ES-I3 (cell line): Measurements from ENCODE around the gene FOXC1.

Experiments used
- H3K36me3 ChIP-seq: 2 replicates; pipeline ENCODE4 v1.6.1; 2013; ENCODE audit warnings: mild to moderate bottlenecking, low read length, control low read depth, moderate library complexity; ENCODE audit not compliant: insufficient read depth
- H3K4me1 ChIP-seq: 2 replicates; pipeline ENCODE4 v1.6.1; 2013; ENCODE audit warnings: mild to moderate bottlenecking, control low read depth, low read length; ENCODE audit not compliant: insufficient read depth
- H3K9ac ChIP-seq: 2 replicates; pipeline ENCODE4 v1.6.1; 2013; ENCODE audit warnings: low read depth, mild to moderate bottlenecking, low read length, moderate library complexity
- H3K9me3 ChIP-seq: 2 replicates; pipeline ENCODE4 v1.6.1; 2013; ENCODE audit warnings: mild to moderate bottlenecking, low read length, moderate library complexity; ENCODE audit not compliant: control insufficient read depth, insufficient read depth

The FOXC1 gene

DNA sequence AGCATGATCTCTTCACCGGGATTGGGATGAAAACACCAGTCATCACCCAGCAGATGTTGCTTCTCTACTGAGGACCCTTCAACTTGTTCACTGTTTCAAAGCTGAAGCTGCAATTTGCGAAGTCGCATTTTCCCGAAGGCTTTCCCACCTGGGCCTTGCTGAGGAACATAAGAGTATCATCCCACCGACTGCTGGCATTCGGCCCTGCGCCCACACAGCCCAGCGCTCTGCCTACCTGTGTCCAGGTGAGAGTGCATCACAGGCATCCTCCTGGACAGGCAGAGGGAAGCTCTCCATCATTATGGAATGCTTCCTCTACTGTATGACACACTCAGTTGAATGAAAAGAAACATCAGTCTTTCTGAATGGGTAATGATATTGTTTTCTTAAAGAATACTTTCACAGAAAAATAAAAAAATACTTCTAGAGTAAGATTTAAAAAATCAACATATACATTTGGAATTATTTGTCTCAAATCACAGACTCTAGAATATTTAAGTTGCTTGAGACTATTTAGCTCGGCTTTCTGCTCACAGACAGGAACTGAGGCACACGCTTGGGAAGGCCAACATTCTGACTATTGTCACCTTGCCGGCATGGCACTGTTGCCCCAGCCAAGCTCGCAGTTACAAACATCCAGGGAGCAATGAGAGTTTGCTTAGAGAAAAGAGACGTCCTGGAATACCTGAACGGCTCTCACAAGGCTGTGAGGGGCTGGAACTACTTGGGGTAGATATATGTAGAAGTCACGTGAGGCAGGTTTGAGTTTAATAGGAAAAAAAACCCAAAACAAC is 48.7 kb downstream of the FOXC1 start:
- Histone ChIP-seq H3K9me3 (no peaks in the 10 kb centered on the region), H3K36me3 (no peaks in the 10 kb centered on the region), H3K4me1 (no peaks in the 10 kb centered on the region), H3K9ac (no peak overlapping the region)

DNA sequence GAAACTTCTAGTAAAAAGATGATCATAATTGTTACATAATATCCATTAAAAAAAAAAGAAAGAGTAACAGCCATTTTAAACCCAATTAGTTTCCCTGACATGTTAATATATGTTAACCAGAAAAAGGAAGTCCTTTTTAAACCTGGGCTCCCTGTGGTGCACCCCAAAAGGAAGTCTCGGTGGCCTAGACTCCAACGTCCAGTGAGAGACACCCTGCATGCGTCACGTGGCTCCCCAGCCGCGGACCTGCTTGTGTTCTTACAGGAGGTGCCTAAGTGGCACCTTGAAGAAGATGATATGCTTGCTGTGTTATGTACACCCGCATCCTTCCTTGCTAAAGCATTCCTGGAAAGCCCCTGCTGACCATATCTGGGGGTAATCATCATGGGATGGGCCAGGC is 50.1 kb downstream of the FOXC1 start:
- Histone ChIP-seq H3K4me1 (no peaks in the 10 kb centered on the region), H3K9ac (no peak overlapping the region), H3K36me3 (no peaks in the 10 kb centered on the region), H3K9me3 (no peaks in the 10 kb centered on the region)

DNA sequence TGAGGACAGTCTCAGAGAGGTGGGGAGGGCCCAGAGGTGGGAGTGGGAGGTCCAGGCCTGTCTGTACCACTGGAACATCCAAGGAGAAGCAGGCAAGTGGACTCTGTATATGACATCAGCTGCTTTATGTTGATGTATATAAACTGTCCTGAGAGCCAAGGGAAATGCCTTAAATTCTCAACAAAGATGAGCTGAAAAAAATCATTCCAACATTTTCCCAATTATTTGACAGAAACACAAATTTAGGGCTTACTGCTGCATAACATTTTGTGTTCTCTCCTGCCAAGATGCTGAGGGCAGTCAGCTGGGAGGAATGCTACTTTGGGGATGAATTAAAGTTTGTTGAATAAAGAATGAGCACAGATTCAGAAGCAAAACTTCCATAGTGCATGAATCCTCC is 52.8 kb downstream of the FOXC1 start:
- Histone ChIP-seq H3K9me3 (no peaks in the 10 kb centered on the region), H3K9ac (no peak overlapping the region), H3K36me3 (no peaks in the 10 kb centered on the region), H3K4me1 (no peaks in the 10 kb centered on the region)
